DND-41 (cell line): ENCODE measurements around the gene ZNF780B.

ENCODE experiments used
- EZH2 ChIP-seq: IDR thresholded peaks from 3 replicates; pipeline ENCODE4 v1.6.1; 2012; ENCODE audit warnings: borderline replicate concordance, low read depth, mild to moderate bottlenecking, moderate library complexity, low read length, inconsistent platforms; ENCODE audit not compliant: severe bottlenecking
- TF ChIP-seq, protein P1 (sequence below): IDR thresholded peaks from 2 replicates; pipeline ENCODE4 v1.5.1; 2012; ENCODE audit warnings: borderline replicate concordance, low read length, moderate library complexity, mild to moderate bottlenecking; ENCODE audit not compliant: poor library complexity, severe bottlenecking; ENCODE audit errors: extremely low read depth

- TF ChIP-seq, protein P1, sequence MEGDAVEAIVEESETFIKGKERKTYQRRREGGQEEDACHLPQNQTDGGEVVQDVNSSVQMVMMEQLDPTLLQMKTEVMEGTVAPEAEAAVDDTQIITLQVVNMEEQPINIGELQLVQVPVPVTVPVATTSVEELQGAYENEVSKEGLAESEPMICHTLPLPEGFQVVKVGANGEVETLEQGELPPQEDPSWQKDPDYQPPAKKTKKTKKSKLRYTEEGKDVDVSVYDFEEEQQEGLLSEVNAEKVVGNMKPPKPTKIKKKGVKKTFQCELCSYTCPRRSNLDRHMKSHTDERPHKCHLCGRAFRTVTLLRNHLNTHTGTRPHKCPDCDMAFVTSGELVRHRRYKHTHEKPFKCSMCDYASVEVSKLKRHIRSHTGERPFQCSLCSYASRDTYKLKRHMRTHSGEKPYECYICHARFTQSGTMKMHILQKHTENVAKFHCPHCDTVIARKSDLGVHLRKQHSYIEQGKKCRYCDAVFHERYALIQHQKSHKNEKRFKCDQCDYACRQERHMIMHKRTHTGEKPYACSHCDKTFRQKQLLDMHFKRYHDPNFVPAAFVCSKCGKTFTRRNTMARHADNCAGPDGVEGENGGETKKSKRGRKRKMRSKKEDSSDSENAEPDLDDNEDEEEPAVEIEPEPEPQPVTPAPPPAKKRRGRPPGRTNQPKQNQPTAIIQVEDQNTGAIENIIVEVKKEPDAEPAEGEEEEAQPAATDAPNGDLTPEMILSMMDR, result no peak
- no peak for TF ChIP-seq EZH2
Measured at GRCh38 chr19:40103600-40103999, 47.6 kb upstream of the ZNF780B start.
